GM12892 (cell line): ENCODE results near the gene IPO5.

ENCODE experiments used
- POLR2AphosphoS5 ChIP-seq: IDR thresholded peaks from 2 replicates; pipeline ENCODE4 v1.6.1; 2011; ENCODE audit warnings: low read depth, low read length, control low read depth
- TAF1 ChIP-seq: IDR thresholded peaks from 2 replicates; pipeline ENCODE4 v1.6.1; 2011; ENCODE audit warnings: low read depth, mild to moderate bottlenecking, control low read depth, low read length, borderline replicate concordance

- TF ChIP-seq TAF1 (no peak), POLR2AphosphoS5 (no peak)
These were observed 25.6 kb downstream of the IPO5 start for GRCh38 chr13:97979051-97979450.
